Upper lobe of right lung (tissue), 1 donor: ENCODE data around the gene GIMD1. TPM values are rescaled to one million over a fixed set of nuclear protein-coding genes. Genes with fewer than 3 reads are reported as not detected.

ENCODE experiments used
- ATAC-seq: fragments of 200-7000 bp; cut with Tn5 transposase; one replicate; pipeline ENCODE4 v1.9.1; 2020; ENCODE audit warnings: mild to moderate bottlenecking, moderate library complexity
- DNase-seq: peaks from one replicate; pipeline ENCODE4 v3.0.0-alpha.2; 2020
- H3K27ac ChIP-seq: fragments of 200-600 bp; one replicate; pipeline ENCODE4 v1.8.0; 2022
- H3K27me3 ChIP-seq: fragments of 200-600 bp; one replicate; pipeline ENCODE4 v1.8.0; 2022; ENCODE audit warnings: mild to moderate bottlenecking
- H3K36me3 ChIP-seq: fragments of 200-600 bp; one replicate; pipeline ENCODE4 v1.8.0; 2022
- H3K4me1 ChIP-seq: fragments of 200-600 bp; one replicate; pipeline ENCODE4 v1.8.0; 2022
- H3K4me3 ChIP-seq: fragments of 200-600 bp; one replicate; pipeline ENCODE4 v1.8.0; 2022; ENCODE audit warnings: mild to moderate bottlenecking
- H3K9me3 ChIP-seq: fragments of 200-600 bp; one replicate; pipeline ENCODE4 v1.8.0; 2022
- intact Hi-C: fragments of 100-400 bp; cut with DNase I; formaldehyde crosslinking; loops from one replicate; pipeline ENCODE4 v1.11.0; 2022
- total RNA-seq: library from RNA; stranded (reverse); fragmentation: NEBNext Ultra II Directional; extraction: Animal tissue kit (Norgen Biotek cat#: 25700); gene quantifications from one replicate; pipeline ENCODE4 v1.2.1, GENCODE V29; 2021
- TF ChIP-seq, protein P1 (sequence below): fragments of 200-600 bp; IDR thresholded peaks from one replicate; pipeline ENCODE4 v1.8.0; 2022; ENCODE audit warnings: antibody characterized with exemption
- donor health status: DM: no; HTN: yes; CAD: no; lungs with severe emphysema.

The GIMD1 gene
- total RNA-seq, 1 donor from 2014 or later, result not detected

DNA sequence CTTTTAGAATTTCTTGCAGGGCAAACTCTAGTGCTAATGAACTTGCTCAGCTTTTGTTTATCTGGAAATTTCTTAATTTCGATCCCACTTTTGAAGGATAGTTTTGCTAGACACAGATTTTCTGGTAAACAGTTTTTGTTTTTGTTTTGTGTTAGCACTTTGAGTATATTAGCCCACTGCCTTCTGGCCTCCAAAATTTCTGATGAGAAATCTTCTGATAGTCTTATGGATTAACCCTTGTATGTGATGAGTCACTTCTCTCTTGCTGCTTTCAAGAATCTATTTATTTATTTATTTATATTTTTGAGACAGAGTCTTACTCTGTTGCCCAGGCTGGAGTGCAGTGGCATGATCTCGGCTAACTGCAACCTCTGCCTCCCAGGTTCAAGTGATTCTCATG, 27.0 kb upstream of the GIMD1 start:
- peaks cover 22% of the 10 kb centered on the region for H3K9me3 ChIP-seq
- ATAC-seq, result no peak
- no peak overlapping the region for H3K4me3 ChIP-seq
- intact Hi-C loops, result no loop called here
- H3K36me3 ChIP-seq, result no peaks in the 10 kb centered on the region
- TF ChIP-seq, protein P1, sequence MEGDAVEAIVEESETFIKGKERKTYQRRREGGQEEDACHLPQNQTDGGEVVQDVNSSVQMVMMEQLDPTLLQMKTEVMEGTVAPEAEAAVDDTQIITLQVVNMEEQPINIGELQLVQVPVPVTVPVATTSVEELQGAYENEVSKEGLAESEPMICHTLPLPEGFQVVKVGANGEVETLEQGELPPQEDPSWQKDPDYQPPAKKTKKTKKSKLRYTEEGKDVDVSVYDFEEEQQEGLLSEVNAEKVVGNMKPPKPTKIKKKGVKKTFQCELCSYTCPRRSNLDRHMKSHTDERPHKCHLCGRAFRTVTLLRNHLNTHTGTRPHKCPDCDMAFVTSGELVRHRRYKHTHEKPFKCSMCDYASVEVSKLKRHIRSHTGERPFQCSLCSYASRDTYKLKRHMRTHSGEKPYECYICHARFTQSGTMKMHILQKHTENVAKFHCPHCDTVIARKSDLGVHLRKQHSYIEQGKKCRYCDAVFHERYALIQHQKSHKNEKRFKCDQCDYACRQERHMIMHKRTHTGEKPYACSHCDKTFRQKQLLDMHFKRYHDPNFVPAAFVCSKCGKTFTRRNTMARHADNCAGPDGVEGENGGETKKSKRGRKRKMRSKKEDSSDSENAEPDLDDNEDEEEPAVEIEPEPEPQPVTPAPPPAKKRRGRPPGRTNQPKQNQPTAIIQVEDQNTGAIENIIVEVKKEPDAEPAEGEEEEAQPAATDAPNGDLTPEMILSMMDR, result no peak
- H3K27me3 ChIP-seq, result no peaks in the 10 kb centered on the region
- DNase-seq, result no peak
- H3K4me1 ChIP-seq, result no peaks in the 10 kb centered on the region
- H3K27ac ChIP-seq, result no peak overlapping the region

DNA sequence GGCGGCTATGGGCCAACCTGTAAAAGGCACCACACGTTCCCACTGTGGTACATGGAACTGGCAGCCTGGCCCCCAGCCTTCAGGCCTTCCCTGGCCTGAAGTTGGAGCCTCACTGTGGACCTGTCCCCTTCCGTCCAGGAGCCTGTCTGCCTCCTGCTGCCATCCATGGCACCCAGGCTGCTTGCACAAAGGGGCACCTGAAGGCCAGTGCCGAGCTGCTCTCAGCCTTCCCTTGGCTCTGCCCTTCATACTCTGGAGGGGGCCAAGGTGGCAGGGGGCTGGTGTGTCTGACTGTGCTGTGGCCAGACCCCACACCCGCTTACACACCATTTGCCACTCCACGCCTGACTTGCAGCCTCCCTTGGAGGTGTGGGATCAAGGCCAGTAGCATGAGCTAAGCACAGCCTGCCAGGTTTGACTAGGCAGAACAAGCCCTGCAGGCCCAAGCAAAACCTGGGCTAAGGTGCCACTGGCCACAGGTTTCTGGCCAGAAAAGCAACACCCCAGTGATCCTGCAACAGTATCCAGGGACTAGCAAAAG, 17.3 kb upstream of the GIMD1 start:
- Histone ChIP-seq H3K4me1 (no peaks in the 10 kb centered on the region), H3K27ac (no peak overlapping the region), H3K36me3 (no peaks in the 10 kb centered on the region), H3K9me3 (no peaks in the 10 kb centered on the region), H3K27me3 (peaks cover 5% of the 10 kb centered on the region), H3K4me3 (no peak overlapping the region)
- peak; percentile 32 for ATAC-seq
- intact Hi-C loops, result no loop called here
- no peak for DNase-seq
- TF ChIP-seq, protein P1, result no peak

DNA sequence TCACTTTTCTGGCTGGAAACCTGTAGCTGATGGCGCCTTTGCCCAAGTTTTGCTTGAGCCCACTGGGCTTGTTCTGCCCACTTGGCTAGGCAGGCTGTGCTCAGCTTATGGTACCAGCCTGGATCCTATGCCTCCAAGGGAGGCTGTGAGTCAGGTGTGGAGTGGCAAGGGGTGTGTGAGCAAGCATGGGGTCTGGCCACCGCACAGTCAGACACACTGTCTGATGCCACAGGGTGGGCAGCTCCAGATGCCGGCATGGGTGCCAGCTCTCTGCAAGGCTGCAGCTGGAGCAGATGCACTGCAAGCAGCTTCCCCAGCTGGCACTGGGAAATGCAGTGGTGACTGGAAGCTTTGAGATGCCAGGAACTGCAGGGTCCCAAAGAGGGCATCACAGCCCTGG, 16.3 kb upstream of the GIMD1 start:
- Histone ChIP-seq H3K27me3 (peaks cover 5% of the 10 kb centered on the region), H3K9me3 (no peaks in the 10 kb centered on the region), H3K36me3 (no peaks in the 10 kb centered on the region), H3K4me1 (no peaks in the 10 kb centered on the region), H3K4me3 (no peak overlapping the region), H3K27ac (no peak overlapping the region)
- no peak for DNase-seq
- intact Hi-C loops, result no loop called here
- TF ChIP-seq, protein P1, result no peak
- ATAC-seq, result no peak

DNA sequence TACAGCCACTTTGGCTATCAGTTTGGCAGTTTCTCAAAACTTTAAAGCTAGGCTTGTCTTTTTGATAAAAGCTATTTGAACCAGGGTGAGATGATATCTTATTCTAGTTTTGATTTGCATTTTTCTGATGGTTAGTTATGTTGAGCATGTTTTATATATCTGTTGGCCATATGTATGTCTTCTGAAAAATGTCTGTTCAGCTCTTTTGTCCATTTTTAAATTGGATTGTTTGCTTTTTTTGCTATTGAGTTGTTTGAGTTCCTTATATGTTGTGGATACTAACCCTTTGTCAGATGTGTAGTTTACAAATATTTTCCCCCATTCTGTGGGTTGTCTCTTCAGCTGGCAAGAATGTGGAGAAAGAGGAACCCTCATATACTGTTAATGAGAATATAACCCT, 11.6 kb upstream of the GIMD1 start:
- Histone ChIP-seq H3K4me3 (no peak overlapping the region), H3K27ac (no peak overlapping the region), H3K9me3 (no peaks in the 10 kb centered on the region), H3K4me1 (no peaks in the 10 kb centered on the region), H3K27me3 (peaks cover 5% of the 10 kb centered on the region), H3K36me3 (no peaks in the 10 kb centered on the region)
- ATAC-seq (no peak), DNase-seq (no peak)
- intact Hi-C loops, result no loop called here
- TF ChIP-seq, protein P1, result no peak

DNA sequence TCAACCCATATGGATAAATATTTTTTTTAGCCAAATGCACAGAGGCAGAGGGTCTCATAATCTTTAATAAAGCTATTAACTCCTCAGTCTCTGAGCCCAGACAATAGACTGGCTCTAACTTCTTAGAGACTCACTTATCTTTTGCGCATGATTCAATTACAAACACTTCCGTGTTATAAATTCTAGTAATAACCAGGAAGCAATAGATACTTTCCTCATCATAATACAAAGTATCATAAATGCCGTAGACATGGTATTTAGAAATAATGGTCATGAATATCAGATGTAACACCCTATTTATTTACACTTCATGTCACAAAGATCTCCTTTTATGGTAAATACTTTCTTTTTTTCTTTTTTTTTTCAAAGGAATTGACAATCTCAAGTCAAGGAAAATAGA, 4.4 kb upstream of the GIMD1 start:
- TF ChIP-seq, protein P1, result no peak
- Histone ChIP-seq H3K27me3 (peaks cover 12% of the 10 kb centered on the region), H3K4me1 (no peaks in the 10 kb centered on the region), H3K4me3 (no peak overlapping the region), H3K27ac (no peak overlapping the region), H3K36me3 (no peaks in the 10 kb centered on the region), H3K9me3 (no peaks in the 10 kb centered on the region)
- intact Hi-C loops, result no loop called here
- ATAC-seq, result no peak
- no peak for DNase-seq

DNA sequence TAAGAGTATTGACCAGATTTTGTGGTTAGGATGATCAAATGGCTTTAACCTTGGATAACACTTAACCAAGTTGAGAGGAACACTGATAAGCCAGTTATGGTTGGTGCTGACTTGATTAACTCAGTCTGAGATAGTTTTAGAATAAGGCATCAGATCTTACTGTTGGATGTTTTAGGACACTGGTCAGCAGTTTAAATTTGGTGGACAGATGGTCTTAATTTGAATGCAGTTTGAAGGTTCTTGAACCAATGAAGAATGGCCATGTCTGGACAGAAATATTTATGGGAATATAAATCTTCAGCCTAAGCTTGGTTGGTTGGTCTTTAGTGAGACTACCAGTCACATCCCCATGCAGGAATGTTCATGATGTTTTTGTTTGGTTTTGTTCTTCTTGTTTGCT, 2.6 kb upstream of the GIMD1 start:
- intact Hi-C loops, result no loop called here
- peaks cover 12% of the 10 kb centered on the region for H3K27me3 ChIP-seq
- H3K27ac ChIP-seq, result no peak overlapping the region
- TF ChIP-seq, protein P1, result no peak
- DNase-seq, result no peak
- no peaks in the 10 kb centered on the region for H3K4me1 ChIP-seq
- no peak overlapping the region for H3K4me3 ChIP-seq
- no peaks in the 10 kb centered on the region for H3K36me3 ChIP-seq
- H3K9me3 ChIP-seq, result no peaks in the 10 kb centered on the region
- no peak for ATAC-seq
